ENCODE measurements around the gene CNTLN.
"Not testable (repeated sequence)": the region's sequence is repeated elsewhere in the genome, so short reads cannot be mapped to it uniquely, and the experiment has no call there.

The CNTLN gene

DNA sequence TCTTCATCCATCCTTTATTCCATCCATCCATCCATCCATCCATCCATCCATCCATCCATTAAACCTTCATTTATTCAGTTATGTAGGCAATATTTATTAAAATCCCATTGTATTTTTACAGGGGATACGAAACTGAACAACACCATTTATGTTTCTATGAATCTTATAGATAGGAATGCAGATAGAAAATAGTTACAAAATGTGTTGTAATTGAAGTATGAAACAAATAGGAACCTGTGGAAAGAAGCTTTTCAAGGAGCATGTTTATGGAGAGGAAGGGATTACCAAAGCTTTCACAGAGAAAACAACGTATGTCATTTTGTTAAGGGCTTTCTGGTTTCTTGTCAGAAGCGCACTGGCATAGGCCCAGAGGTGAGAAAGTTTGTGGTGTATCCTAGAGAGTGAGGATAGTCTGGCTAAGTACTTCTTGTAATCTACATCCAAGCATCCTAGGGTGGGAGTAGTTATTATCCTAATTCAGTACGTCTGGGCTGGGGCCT, 184.0 kb downstream of the CNTLN start:
- H3K4me1 ChIP-seq (ENCODE audit: control insufficient read depth, low read depth, low read length), result no peaks in the 10 kb centered on the region
- H3K9me3 ChIP-seq (ENCODE audit: control insufficient read depth, low read depth, low read length), result no peaks in the 10 kb centered on the region
- no peak overlapping the region for H3K9ac ChIP-seq (ENCODE audit: low read length)
- H3K27ac ChIP-seq (ENCODE audit: low read length), result no peak overlapping the region
- no peaks in the 10 kb centered on the region for H3K27me3 ChIP-seq (ENCODE audit: control insufficient read depth, insufficient read depth, low read length)
- no peak overlapping the region for H3K4me3 ChIP-seq (ENCODE audit: low read length)
- no peaks in the 10 kb centered on the region for H3K36me3 ChIP-seq (ENCODE audit: control insufficient read depth, low read depth, low read length)

DNA sequence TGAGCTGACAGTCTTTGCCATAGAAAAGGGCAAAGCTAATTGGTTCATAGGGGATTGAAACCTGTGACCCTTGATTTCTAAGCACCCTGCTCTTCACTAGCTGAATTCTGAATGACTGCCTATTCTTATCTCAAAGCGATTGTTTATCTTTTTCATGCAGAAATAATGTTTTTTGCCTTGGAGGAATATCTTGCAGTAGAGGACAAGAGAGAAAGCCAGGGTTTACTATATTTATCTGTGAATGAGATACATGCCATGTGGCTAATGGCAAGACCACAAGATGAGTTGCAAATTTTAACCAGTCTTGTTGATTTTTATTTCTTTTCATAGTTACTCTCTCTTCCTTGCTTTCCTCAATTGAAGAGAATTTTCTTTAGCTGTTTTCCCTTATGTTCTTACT, 185.0 kb downstream of the CNTLN start:
- H3K4me1 ChIP-seq (ENCODE audit: control insufficient read depth, low read depth, low read length), result no peaks in the 10 kb centered on the region
- no peaks in the 10 kb centered on the region for H3K36me3 ChIP-seq (ENCODE audit: control insufficient read depth, low read depth, low read length)
- no peak overlapping the region for H3K27ac ChIP-seq (ENCODE audit: low read length)
- no peak overlapping the region for H3K4me3 ChIP-seq (ENCODE audit: low read length)
- no peaks in the 10 kb centered on the region for H3K9me3 ChIP-seq (ENCODE audit: control insufficient read depth, low read depth, low read length)
- H3K9ac ChIP-seq (ENCODE audit: low read length), result no peak overlapping the region
- H3K27me3 ChIP-seq (ENCODE audit: control insufficient read depth, insufficient read depth, low read length), result no peaks in the 10 kb centered on the region

DNA sequence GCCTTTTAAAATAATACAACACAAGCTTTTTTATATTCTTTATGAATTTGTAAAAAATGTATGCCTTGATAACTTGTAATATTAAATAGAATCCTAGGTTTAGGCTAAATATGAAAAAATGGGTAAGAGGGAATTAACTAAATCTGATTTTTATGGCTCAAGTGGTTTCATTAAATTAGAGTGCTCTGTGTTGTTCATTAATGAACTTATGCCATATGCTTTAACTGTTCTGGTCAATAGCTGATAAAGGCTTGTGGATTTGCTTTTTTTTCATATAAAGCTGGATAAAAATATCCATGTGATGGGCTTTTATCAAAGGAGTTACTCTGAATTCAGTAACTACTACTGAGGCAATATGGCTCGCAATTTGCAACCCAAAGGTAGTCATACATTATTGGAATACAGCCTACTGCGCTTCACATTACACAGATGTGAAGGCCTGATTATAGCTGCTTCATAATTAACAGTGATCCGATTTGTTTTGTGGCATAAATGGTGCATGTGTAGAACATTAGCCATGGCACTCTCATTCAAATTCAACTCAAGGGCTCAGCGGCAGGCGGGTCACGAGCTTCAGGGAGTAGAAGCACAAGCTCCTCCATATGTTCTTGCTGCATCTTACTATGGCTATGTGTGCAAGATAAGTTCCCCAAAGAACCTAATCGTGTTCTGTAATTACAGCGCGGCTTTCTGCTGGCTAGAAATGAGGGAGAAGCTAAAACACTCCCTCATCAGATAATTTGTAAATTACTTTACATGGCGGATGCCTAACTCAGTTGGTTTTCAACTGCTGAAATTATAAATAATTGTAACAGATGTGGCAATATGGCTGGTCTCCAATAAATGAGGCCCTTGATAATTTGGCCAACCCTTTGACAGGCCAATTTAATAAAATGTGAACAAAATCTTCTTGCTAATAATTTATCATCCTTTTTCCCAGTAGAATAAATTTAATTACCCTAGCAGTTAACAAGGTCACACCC, 188.3 kb downstream of the CNTLN start:
- H3K4me1 ChIP-seq (ENCODE audit: control insufficient read depth, low read depth, low read length), result no peaks in the 10 kb centered on the region
- no peaks in the 10 kb centered on the region for H3K36me3 ChIP-seq (ENCODE audit: control insufficient read depth, low read depth, low read length)
- no peaks in the 10 kb centered on the region for H3K27me3 ChIP-seq (ENCODE audit: control insufficient read depth, insufficient read depth, low read length)
- H3K4me3 ChIP-seq (ENCODE audit: low read length), result no peak overlapping the region
- no peak overlapping the region for H3K9ac ChIP-seq (ENCODE audit: low read length)
- no peaks in the 10 kb centered on the region for H3K9me3 ChIP-seq (ENCODE audit: control insufficient read depth, low read depth, low read length)
- no peak overlapping the region for H3K27ac ChIP-seq (ENCODE audit: low read length)

DNA sequence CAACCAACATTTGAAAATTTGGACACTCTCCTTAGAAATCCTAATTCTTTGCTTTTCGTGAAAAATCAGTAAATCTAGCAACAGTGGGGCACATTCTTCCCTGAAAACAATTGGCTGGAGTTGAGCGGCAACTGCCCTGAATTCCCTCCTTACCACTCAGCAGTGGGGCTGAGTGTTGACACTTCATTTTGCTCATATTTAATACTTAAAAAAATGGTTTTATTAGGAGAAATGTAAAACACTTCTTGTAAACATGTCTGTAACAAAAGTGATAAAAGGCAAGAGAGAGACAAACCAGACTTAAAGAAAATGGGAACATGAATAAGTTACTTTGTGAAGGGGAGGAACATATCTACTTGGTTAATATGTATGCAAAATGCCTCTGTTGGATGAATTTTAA, 193.5 kb downstream of the CNTLN start:
- Histone ChIP-seq H3K27ac (ENCODE audit: low read length) (no peak overlapping the region), H3K9ac (ENCODE audit: low read length) (no peak overlapping the region), H3K9me3 (ENCODE audit: control insufficient read depth, low read depth, low read length) (no peaks in the 10 kb centered on the region), H3K4me3 (ENCODE audit: low read length) (no peak overlapping the region), H3K36me3 (ENCODE audit: control insufficient read depth, low read depth, low read length) (no peaks in the 10 kb centered on the region), H3K27me3 (ENCODE audit: control insufficient read depth, insufficient read depth, low read length) (no peaks in the 10 kb centered on the region), H3K4me1 (ENCODE audit: control insufficient read depth, low read depth, low read length) (peaks cover 9% of the 10 kb centered on the region)

DNA sequence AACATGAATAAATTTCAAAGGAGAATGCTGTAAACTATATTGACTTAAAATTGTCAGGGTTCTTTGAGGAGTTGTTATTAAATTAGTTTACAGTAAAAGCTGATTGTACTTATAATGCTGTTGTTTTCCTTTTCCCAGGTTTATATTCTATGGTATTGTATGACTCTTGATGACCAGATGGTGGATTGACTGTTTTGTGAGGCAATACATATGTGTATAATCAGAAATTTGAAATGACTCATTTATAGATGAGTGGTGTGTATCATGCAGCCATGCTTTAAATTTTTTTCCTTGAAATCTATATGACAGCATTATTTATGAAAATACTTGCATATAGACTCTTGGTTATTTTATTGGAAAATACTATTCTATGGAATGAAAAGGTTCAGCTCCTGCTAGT, 195.3 kb downstream of the CNTLN start:
- Histone ChIP-seq H3K9me3 (ENCODE audit: control insufficient read depth, low read depth, low read length) (no peaks in the 10 kb centered on the region), H3K27me3 (ENCODE audit: control insufficient read depth, insufficient read depth, low read length) (no peaks in the 10 kb centered on the region), H3K36me3 (ENCODE audit: control insufficient read depth, low read depth, low read length) (no peaks in the 10 kb centered on the region), H3K4me3 (ENCODE audit: low read length) (no peak overlapping the region), H3K27ac (ENCODE audit: low read length) (no peak overlapping the region), H3K4me1 (ENCODE audit: control insufficient read depth, low read depth, low read length) (peaks cover 9% of the 10 kb centered on the region), H3K9ac (ENCODE audit: low read length) (no peak overlapping the region)

DNA sequence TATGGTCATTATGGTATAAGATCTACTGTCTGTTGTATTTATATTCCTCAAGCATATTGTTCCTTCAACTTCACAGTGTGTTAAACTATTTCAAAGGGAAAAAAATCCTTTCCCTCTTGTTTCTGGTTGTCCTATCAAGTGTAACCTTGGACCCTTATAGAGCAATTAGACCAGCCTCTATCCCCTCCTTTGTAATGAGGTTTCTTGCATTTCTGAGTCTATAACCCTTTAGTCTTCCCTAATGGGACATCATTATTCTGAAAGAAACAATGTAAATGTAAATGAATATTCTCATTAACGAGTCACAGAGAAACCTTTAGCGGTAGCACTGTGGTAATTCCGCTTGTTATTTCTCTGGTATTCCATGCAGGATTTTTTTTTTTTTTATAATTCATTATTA, 197.3 kb downstream of the CNTLN start:
- Histone ChIP-seq H3K9me3 (ENCODE audit: control insufficient read depth, low read depth, low read length) (no peaks in the 10 kb centered on the region), H3K4me3 (ENCODE audit: low read length) (no peak overlapping the region), H3K4me1 (ENCODE audit: control insufficient read depth, low read depth, low read length) (peaks cover 9% of the 10 kb centered on the region), H3K27me3 (ENCODE audit: control insufficient read depth, insufficient read depth, low read length) (no peaks in the 10 kb centered on the region), H3K36me3 (ENCODE audit: control insufficient read depth, low read depth, low read length) (no peaks in the 10 kb centered on the region), H3K9ac (ENCODE audit: low read length) (no peak overlapping the region), H3K27ac (ENCODE audit: low read length) (no peak overlapping the region)

DNA sequence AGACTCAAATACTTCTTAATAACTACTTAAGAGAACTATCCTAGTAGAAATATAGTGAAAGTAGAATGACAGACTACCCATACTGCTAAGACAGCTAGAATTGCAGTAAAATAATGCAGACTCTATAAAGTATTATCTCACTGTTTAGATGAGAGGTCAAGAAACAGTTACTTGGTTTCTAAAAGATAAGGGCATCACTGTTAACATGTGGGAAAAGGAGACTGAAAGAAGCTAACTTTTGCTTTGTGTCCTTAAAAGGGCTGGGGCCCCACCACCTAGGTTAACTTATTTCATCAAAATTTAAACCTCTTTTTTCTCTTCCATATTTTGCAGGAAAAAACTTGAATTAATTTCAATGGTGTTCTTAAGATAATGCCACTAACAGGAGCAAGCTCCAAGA, 204.3 kb downstream of the CNTLN start:
- H3K4me1 ChIP-seq (ENCODE audit: control insufficient read depth, low read depth, low read length), result peaks cover 6% of the 10 kb centered on the region
- H3K27ac ChIP-seq (ENCODE audit: low read length), result no peak overlapping the region
- no peaks in the 10 kb centered on the region for H3K9me3 ChIP-seq (ENCODE audit: control insufficient read depth, low read depth, low read length)
- H3K27me3 ChIP-seq (ENCODE audit: control insufficient read depth, insufficient read depth, low read length), result no peaks in the 10 kb centered on the region
- H3K36me3 ChIP-seq (ENCODE audit: control insufficient read depth, low read depth, low read length), result no peaks in the 10 kb centered on the region
- H3K4me3 ChIP-seq (ENCODE audit: low read length), result no peak overlapping the region
- no peak overlapping the region for H3K9ac ChIP-seq (ENCODE audit: low read length)

DNA sequence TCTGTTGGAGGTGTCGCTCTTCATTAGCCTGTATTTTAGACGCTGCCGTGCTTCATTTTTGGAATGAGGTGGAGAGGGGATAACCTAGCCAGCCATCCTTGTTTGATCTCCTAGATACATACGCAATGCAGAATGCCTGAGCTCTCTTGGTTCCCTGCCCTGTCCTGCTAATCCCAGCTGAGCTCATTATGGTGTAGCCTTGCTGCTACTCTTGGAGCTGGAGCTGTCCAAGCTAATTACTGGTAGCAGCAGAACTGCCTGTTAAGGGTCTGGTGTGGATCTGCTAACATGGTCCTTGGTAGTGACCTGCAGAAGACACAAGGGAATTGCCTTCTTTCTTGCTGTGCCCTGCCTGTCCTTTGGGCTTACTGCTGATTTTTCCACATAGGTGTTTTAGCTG, 207.9 kb downstream of the CNTLN start:
- Histone ChIP-seq H3K36me3 (ENCODE audit: control insufficient read depth, low read depth, low read length) (no peaks in the 10 kb centered on the region), H3K4me3 (ENCODE audit: low read length) (no peak overlapping the region), H3K9ac (ENCODE audit: low read length) (no peak overlapping the region), H3K27me3 (ENCODE audit: control insufficient read depth, insufficient read depth, low read length) (no peaks in the 10 kb centered on the region), H3K9me3 (ENCODE audit: control insufficient read depth, low read depth, low read length) (no peaks in the 10 kb centered on the region), H3K4me1 (ENCODE audit: control insufficient read depth, low read depth, low read length) (peaks cover 6% of the 10 kb centered on the region), H3K27ac (ENCODE audit: low read length) (no peak overlapping the region)

DNA sequence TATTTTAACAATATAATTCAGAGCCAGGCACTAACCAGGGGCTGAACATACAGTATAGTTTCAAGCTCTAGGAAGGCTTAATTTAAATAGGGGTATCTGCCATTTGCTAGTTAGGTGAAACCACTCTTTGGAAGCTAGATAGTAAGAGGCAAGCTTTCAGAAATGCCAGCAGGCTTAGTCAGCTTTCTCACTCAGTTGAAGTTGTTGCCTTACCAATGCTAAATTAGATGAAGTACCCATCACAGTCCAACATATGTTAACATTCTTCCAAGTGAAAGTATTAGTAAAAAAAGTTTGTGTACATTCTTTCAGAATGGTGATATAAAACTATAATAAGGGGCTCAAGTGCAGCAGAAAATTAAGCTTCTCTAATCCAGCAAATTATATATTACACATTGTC, 215.0 kb downstream of the CNTLN start:
- no peak overlapping the region for H3K9ac ChIP-seq (ENCODE audit: low read length)
- no peaks in the 10 kb centered on the region for H3K27me3 ChIP-seq (ENCODE audit: control insufficient read depth, insufficient read depth, low read length)
- H3K9me3 ChIP-seq (ENCODE audit: control insufficient read depth, low read depth, low read length), result no peaks in the 10 kb centered on the region
- H3K36me3 ChIP-seq (ENCODE audit: control insufficient read depth, low read depth, low read length), result no peaks in the 10 kb centered on the region
- H3K4me1 ChIP-seq (ENCODE audit: control insufficient read depth, low read depth, low read length), result no peaks in the 10 kb centered on the region
- no peak overlapping the region for H3K27ac ChIP-seq (ENCODE audit: low read length)
- H3K4me3 ChIP-seq (ENCODE audit: low read length), result no peak overlapping the region

DNA sequence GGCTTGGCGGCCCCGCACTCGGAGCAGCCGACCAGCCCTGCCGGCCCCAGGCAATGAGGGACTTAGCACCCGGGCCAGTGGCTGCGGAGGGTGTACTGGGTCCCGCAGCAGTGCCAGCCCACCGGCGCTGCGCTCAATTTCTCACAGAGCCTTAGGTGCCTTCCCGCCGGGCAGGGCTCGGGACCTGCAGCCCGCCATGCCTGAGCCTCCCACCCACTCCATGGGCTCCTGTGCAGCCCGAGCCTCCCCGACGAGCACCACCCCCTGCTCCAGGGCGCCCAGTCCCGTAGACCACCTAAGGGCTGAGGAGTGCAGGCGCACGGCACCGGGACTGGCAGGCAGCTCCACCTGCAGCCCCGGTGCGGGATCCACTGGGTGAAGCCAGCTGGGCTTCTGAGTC, 219.2 kb downstream of the CNTLN start:
- not testable (repeated sequence) for H3K4me3 ChIP-seq (ENCODE audit: low read length); H3K9ac ChIP-seq (ENCODE audit: low read length); H3K9me3 ChIP-seq (ENCODE audit: control insufficient read depth, low read depth, low read length); H3K36me3 ChIP-seq (ENCODE audit: control insufficient read depth, low read depth, low read length); H3K27ac ChIP-seq (ENCODE audit: low read length); H3K27me3 ChIP-seq (ENCODE audit: control insufficient read depth, insufficient read depth, low read length); H3K4me1 ChIP-seq (ENCODE audit: control insufficient read depth, low read depth, low read length)

DNA sequence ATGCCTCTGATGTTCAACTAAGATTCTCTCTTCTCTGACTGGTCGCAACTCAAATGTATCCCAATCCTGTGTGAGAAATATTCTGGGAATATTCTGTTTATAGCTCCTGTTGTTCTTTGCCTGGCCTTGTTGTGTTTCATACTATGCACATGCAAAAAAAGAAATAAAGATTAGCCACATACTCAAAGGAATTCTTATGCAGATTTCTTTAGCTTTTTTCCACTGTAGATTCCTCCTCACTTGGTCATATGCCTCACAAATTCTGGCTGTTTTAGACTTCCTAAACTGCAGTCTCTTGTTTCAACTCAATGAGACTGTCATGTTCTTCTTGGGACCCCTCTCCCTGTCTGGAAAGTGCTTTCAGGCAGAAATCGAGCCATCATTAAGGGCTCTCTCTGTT, 226.5 kb downstream of the CNTLN start:
- no peak overlapping the region for H3K27ac ChIP-seq (ENCODE audit: low read length)
- H3K4me1 ChIP-seq (ENCODE audit: control insufficient read depth, low read depth, low read length), result peaks cover 6% of the 10 kb centered on the region
- H3K27me3 ChIP-seq (ENCODE audit: control insufficient read depth, insufficient read depth, low read length), result no peaks in the 10 kb centered on the region
- no peaks in the 10 kb centered on the region for H3K36me3 ChIP-seq (ENCODE audit: control insufficient read depth, low read depth, low read length)
- no peak overlapping the region for H3K4me3 ChIP-seq (ENCODE audit: low read length)
- no peak overlapping the region for H3K9ac ChIP-seq (ENCODE audit: low read length)
- no peaks in the 10 kb centered on the region for H3K9me3 ChIP-seq (ENCODE audit: control insufficient read depth, low read depth, low read length)

DNA sequence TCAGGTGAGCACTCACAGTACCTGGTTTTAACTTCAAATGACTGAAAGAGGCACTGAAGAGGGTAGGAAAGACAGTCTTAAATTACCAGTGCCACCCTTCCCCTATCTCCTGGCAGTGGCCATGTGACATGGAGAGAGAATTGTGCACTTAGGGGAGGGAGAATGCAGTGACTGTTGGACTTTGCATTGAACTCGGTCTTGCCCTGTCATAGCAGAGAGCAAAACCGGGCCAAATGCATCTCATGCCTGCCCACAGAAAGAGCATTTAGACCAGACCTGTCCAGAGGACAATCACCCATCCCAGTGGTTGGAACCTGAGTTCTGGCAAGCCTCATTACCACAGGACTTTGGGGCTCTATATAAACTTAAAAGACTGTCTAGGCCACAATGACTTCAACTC, 232.2 kb downstream of the CNTLN start:
- H3K9me3 ChIP-seq (ENCODE audit: control insufficient read depth, low read depth, low read length), result no peaks in the 10 kb centered on the region
- no peak overlapping the region for H3K4me3 ChIP-seq (ENCODE audit: low read length)
- H3K4me1 ChIP-seq (ENCODE audit: control insufficient read depth, low read depth, low read length), result no peaks in the 10 kb centered on the region
- H3K9ac ChIP-seq (ENCODE audit: low read length), result no peak overlapping the region
- H3K27ac ChIP-seq (ENCODE audit: low read length), result no peak overlapping the region
- no peaks in the 10 kb centered on the region for H3K27me3 ChIP-seq (ENCODE audit: control insufficient read depth, insufficient read depth, low read length)
- H3K36me3 ChIP-seq (ENCODE audit: control insufficient read depth, low read depth, low read length), result peaks cover 7% of the 10 kb centered on the region

Data from iPS-18a (cell line).